PFSK-1 (cell line): ENCODE data around the gene EXOC4.

ENCODE experiments used
- FOXP2 ChIP-seq: optimal IDR thresholded peaks from 2 replicates; pipeline ENCODE3; 2011; ENCODE audit warnings: borderline replicate concordance, control low read depth, inconsistent platforms; ENCODE audit not compliant: insufficient read depth; ENCODE audit errors: extremely low read length, extremely low read depth
- POLR2AphosphoS5 ChIP-seq: IDR thresholded peaks from 2 replicates; pipeline ENCODE4 v1.6.1; 2012; ENCODE audit warnings: low read depth, mild to moderate bottlenecking, control low read depth, low read length, moderate library complexity
- REST ChIP-seq, 2 experiments: IDR thresholded peaks; 2 replicates each; pipeline versions ENCODE4 v1.6.1 to v1.8.0; 2011 to 2012; ENCODE audit warnings: low read depth in 2 of 2, low read length in 2 of 2, control low read depth in 1 of 2, inconsistent platforms in 1 of 2, mild to moderate bottlenecking in 1 of 2, moderate library complexity in 1 of 2; ENCODE audit not compliant: insufficient read depth in 1 of 2
- SIN3A ChIP-seq: IDR thresholded peaks from 2 replicates; pipeline ENCODE4 v1.6.1; 2012; ENCODE audit warnings: mild to moderate bottlenecking, low read length, moderate library complexity, borderline replicate concordance; ENCODE audit not compliant: insufficient read depth
- TAF1 ChIP-seq: IDR thresholded peaks from 2 replicates; pipeline ENCODE4 v1.6.1; 2012; ENCODE audit warnings: low read length, control low read depth, borderline replicate concordance; ENCODE audit not compliant: insufficient read depth

DNA sequence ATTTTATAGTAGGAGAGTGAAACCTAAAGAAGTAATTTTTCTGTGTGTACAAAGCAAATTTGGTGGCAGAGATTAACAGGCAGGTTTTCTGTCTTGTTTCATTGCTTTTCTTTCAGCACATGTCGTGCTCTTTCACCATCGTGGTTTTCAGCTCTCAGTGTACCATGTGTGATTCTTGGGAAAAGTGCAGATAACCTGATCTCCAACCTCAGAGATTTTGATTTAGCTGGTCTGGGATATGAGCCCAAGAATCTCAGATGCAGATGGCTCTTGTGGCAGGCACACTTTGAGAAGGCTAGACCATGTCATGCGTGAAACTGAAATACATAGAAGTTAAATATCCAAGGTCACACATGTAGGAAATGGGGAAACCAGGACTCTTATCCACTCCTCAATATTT lies 317.4 kb downstream of the EXOC4 start:
- TF ChIP-seq POLR2AphosphoS5 (no peak), FOXP2 (no peak), TAF1 (no peak), REST (IDR thresholded peaks at IDR 0.05; ENCODE audit: insufficient read depth in 1 of 2, low read depth in 2 of 2, low read length in 2 of 2) (no peak), SIN3A (no peak)
